Neural cell (in vitro differentiated cells): ENCODE data around the gene FGF21. TPM values are rescaled to one million over a fixed set of nuclear protein-coding genes. Genes with fewer than 3 reads are reported as not detected.

Source experiments
- H2AFZ ChIP-seq: fragments of 200-600, 300-800 bp; sonication (generic), shearing (Covaris generic); 2 replicates; pipeline ENCODE4 v1.6.0; 2014; ENCODE audit warnings: low read depth, mild to moderate bottlenecking, antibody characterized with exemption, low read length, moderate library complexity
- H3F3A ChIP-seq: fragments of 200-600 bp; shearing (Covaris generic); 2 replicates; pipeline ENCODE4 v1.6.1; 2016; ENCODE audit warnings: mild to moderate bottlenecking, moderate library complexity, mixed read lengths, antibody characterized with exemption, low read length; ENCODE audit not compliant: insufficient read depth, poor library complexity, severe bottlenecking
- H3K27ac ChIP-seq: fragments of 200-600, 300-800 bp; sonication (generic), shearing (Covaris generic); 2 replicates; pipeline ENCODE4 v1.5.1; 2014; ENCODE audit warnings: mild to moderate bottlenecking, low read length, moderate library complexity
- H3K27me3 ChIP-seq: fragments of 300-800, 200-600 bp; sonication (generic), shearing (Covaris generic); 2 replicates; pipeline ENCODE4 v1.6.0; 2014; ENCODE audit warnings: mild to moderate bottlenecking, low read depth, low read length, moderate library complexity; ENCODE audit not compliant: insufficient read depth
- H3K36me3 ChIP-seq: fragments of 300-800, 200-600 bp; sonication (generic), shearing (Covaris generic); 2 replicates; pipeline ENCODE4 v1.5.1; 2014; ENCODE audit warnings: mild to moderate bottlenecking, antibody characterized with exemption, low read length, moderate library complexity; ENCODE audit not compliant: insufficient read depth
- H3K4me2 ChIP-seq: fragments of 300-800, 200-600 bp; sonication (generic), shearing (Covaris generic); 2 replicates; pipeline ENCODE4 v1.6.0; 2014; ENCODE audit warnings: mild to moderate bottlenecking, low read length
- H3K4me3 ChIP-seq: fragments of 300-800, 200-600 bp; sonication (generic), shearing (Covaris generic); 2 replicates; pipeline ENCODE4 v1.5.1; 2014; ENCODE audit warnings: mild to moderate bottlenecking, low read length, moderate library complexity
- H3K79me2 ChIP-seq: fragments of 200-600 bp; shearing (Covaris generic); replicated peaks from 2 replicates; pipeline ENCODE4 v1.6.0; 2014; ENCODE audit warnings: mild to moderate bottlenecking, low read length, moderate library complexity; ENCODE audit not compliant: insufficient read depth
- H3K9ac ChIP-seq: fragments of 300-800, 200-600 bp; sonication (generic), shearing (Covaris generic); 2 replicates; pipeline ENCODE4 v1.6.1; 2016; ENCODE audit warnings: mild to moderate bottlenecking, low read length, mixed read lengths
- H3K9me2 ChIP-seq: fragments of 200-600 bp; shearing (Covaris generic); 2 replicates; pipeline ENCODE4 v1.6.1; 2016; ENCODE audit warnings: mild to moderate bottlenecking, low read length, mixed read lengths; ENCODE audit not compliant: insufficient read depth
- H3K9me3 ChIP-seq: fragments of 200-600, 300-800 bp; sonication (generic), shearing (Covaris generic); 2 replicates; pipeline ENCODE4 v1.6.1; 2016; ENCODE audit warnings: mild to moderate bottlenecking, mixed run types, low read length, moderate library complexity, mixed read lengths
- H4K20me1 ChIP-seq: fragments of 200-600 bp; shearing (Covaris generic); 2 replicates; pipeline ENCODE4 v1.6.1; 2016; ENCODE audit warnings: mild to moderate bottlenecking, mixed run types; ENCODE audit not compliant: insufficient read depth
- EP300 ChIP-seq: fragments of 450-650 bp; conservative IDR thresholded peaks from 2 replicates; pipeline ENCODE4 v1.6.1; 2014; ENCODE audit warnings: antibody characterized with exemption, mild to moderate bottlenecking, moderate library complexity; ENCODE audit not compliant: poor library complexity, severe bottlenecking
- EZH2 ChIP-seq: fragments of 200-600, 300-800 bp; shearing (Covaris generic), sonication (generic); IDR thresholded peaks from 2 replicates; pipeline ENCODE4 v1.6.1; 2014; ENCODE audit warnings: antibody characterized with exemption, low read length, borderline replicate concordance, mild to moderate bottlenecking; ENCODE audit not compliant: insufficient read depth, poor library complexity, severe bottlenecking
- MXI1 ChIP-seq: fragments of 450-650 bp; conservative IDR thresholded peaks from 2 replicates; pipeline ENCODE4 v1.6.1; 2014; ENCODE audit warnings: antibody characterized with exemption, mild to moderate bottlenecking; ENCODE audit not compliant: poor library complexity, severe bottlenecking
- POLR2AphosphoS5 ChIP-seq: IDR thresholded peaks from 2 replicates; pipeline ENCODE4 v1.6.1; 2012
- RAD21 ChIP-seq: fragments of 450-650 bp; conservative IDR thresholded peaks from 2 replicates; pipeline ENCODE4 v1.6.1; 2014; ENCODE audit warnings: antibody characterized with exemption, mild to moderate bottlenecking, moderate library complexity
- SMC3 ChIP-seq: fragments of 450-650 bp; conservative IDR thresholded peaks from 2 replicates; pipeline ENCODE4 v1.6.1; 2014; ENCODE audit warnings: antibody characterized with exemption, mild to moderate bottlenecking, moderate library complexity; ENCODE audit not compliant: poor library complexity
- TAF1 ChIP-seq: IDR thresholded peaks from 2 replicates; pipeline ENCODE4 v1.6.1; 2012; ENCODE audit warnings: low read depth
- polyA plus RNA-seq: library from polyadenylated mRNA; depleted of rRNA; stranded (reverse); fragments of >200 nt; gene quantifications from 2 replicates; pipeline ENCODE4 v1.2.3, GENCODE V29; 2014
- TF ChIP-seq, protein P1 (sequence below): IDR thresholded peaks from 2 replicates; pipeline ENCODE4 v1.6.1; 2012; ENCODE audit warnings: borderline replicate concordance
- TF ChIP-seq, protein P2 (sequence below): fragments of 450-650 bp; IDR thresholded peaks from 2 replicates; pipeline ENCODE4 v1.5.1; 2014; ENCODE audit warnings: antibody characterized with exemption, mild to moderate bottlenecking, moderate library complexity; ENCODE audit not compliant: poor library complexity, severe bottlenecking

FGF21 gene
- polyA plus RNA-seq, 1 donor from 2014 or later: not detected

DNA sequence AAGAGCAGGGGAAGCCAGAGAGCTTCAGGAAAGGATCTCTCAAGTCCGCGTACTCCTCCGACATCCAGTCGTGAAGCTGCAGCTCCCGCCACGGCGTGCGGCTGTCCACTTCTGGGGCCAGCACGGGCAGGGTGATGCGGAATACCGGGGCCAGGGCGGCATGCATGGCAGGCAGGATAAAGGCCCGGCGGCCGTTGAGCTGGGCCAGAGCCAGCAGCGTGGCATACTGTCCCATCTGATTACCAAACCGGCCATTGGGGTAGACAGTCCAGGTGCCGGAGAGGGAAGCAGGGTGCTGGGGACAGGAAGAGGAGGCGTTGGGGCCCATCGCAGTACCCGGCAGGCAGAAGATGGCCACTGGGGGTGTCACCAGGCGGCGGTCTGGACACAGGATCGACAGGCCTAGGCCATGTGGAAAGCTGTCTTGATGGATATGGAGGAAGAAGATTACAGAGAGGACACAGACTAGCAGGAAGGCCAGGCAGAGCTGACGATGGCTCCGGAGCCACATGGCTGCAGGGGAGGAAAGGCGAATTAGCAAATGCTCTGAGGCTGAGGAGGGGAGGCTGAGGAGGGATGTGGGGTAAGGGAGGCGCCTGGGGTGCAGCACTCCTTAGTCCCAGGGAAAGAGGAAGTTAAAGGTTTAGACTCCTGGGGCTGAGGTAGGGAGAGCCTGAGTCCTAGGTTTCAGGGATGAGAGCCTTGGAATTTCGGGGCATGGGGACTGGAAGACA lies 4.4 kb upstream of the FGF21 start:
- TF ChIP-seq POLR2AphosphoS5 (no peak), EZH2 (no peak), SMC3 (no peak), MXI1 (no peak), TAF1 (no peak), RAD21 (no peak), EP300 (no peak)
- TF ChIP-seq, protein P1, sequence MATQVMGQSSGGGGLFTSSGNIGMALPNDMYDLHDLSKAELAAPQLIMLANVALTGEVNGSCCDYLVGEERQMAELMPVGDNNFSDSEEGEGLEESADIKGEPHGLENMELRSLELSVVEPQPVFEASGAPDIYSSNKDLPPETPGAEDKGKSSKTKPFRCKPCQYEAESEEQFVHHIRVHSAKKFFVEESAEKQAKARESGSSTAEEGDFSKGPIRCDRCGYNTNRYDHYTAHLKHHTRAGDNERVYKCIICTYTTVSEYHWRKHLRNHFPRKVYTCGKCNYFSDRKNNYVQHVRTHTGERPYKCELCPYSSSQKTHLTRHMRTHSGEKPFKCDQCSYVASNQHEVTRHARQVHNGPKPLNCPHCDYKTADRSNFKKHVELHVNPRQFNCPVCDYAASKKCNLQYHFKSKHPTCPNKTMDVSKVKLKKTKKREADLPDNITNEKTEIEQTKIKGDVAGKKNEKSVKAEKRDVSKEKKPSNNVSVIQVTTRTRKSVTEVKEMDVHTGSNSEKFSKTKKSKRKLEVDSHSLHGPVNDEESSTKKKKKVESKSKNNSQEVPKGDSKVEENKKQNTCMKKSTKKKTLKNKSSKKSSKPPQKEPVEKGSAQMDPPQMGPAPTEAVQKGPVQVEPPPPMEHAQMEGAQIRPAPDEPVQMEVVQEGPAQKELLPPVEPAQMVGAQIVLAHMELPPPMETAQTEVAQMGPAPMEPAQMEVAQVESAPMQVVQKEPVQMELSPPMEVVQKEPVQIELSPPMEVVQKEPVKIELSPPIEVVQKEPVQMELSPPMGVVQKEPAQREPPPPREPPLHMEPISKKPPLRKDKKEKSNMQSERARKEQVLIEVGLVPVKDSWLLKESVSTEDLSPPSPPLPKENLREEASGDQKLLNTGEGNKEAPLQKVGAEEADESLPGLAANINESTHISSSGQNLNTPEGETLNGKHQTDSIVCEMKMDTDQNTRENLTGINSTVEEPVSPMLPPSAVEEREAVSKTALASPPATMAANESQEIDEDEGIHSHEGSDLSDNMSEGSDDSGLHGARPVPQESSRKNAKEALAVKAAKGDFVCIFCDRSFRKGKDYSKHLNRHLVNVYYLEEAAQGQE: no peak
- TF ChIP-seq, protein P2, sequence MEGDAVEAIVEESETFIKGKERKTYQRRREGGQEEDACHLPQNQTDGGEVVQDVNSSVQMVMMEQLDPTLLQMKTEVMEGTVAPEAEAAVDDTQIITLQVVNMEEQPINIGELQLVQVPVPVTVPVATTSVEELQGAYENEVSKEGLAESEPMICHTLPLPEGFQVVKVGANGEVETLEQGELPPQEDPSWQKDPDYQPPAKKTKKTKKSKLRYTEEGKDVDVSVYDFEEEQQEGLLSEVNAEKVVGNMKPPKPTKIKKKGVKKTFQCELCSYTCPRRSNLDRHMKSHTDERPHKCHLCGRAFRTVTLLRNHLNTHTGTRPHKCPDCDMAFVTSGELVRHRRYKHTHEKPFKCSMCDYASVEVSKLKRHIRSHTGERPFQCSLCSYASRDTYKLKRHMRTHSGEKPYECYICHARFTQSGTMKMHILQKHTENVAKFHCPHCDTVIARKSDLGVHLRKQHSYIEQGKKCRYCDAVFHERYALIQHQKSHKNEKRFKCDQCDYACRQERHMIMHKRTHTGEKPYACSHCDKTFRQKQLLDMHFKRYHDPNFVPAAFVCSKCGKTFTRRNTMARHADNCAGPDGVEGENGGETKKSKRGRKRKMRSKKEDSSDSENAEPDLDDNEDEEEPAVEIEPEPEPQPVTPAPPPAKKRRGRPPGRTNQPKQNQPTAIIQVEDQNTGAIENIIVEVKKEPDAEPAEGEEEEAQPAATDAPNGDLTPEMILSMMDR: no peak
- H3K9ac ChIP-seq: no peak overlapping the region
- H3K9me3 ChIP-seq: no peaks in the 10 kb centered on the region
- H3K27ac ChIP-seq: no peak overlapping the region
- no peak overlapping the region for H3K4me3 ChIP-seq
- H3K9me2 ChIP-seq: no peaks in the 10 kb centered on the region
- H3K79me2 ChIP-seq: no peaks in the 10 kb centered on the region
- no peaks in the 10 kb centered on the region for H4K20me1 ChIP-seq
- H3K4me2 ChIP-seq: no peak overlapping the region
- H3K27me3 ChIP-seq: peaks cover 25% of the 10 kb centered on the region
- H2AFZ ChIP-seq: no peak overlapping the region
- no peaks in the 10 kb centered on the region for H3K36me3 ChIP-seq
- H3F3A ChIP-seq: no peaks in the 10 kb centered on the region

DNA sequence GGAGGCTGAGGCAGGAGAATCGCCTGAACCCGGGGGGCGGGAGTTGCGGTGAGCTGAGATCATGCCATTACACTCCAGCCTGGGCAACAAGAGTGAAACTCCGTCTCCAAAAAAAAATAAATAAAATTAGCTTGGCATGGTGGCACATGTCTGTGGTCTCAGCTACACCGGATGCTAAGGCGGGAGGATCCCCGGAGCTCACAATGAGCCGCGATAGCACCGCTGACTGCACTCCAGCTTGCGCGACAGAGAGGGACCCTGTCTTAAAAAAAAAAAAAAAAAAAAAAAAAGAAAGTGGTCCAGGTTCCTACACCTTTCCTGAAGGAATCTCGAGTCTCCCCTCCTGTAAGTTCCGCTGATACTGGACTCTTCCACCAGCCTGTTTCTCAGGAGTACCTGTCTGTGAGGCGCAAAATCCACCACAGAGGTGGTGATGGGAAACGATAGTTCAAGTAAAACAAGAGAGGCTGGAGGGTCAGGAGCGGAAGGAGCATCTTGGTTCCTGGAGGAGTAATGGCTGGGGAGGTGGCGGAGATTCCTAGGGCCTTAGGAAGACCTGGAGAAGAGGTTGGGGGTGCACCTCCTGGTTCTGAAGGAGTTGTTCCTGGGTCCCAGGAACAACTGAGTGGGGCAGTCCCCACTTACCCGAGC lies 3.4 kb upstream of the FGF21 start:
- H3K4me2 ChIP-seq: no peak overlapping the region
- no peaks in the 10 kb centered on the region for H3K9me3 ChIP-seq
- no peaks in the 10 kb centered on the region for H3K79me2 ChIP-seq
- H3K4me3 ChIP-seq: peak overlapping the region; percentile 65
- TF ChIP-seq POLR2AphosphoS5 (no peak), MXI1 (no peak), TAF1 (no peak), EZH2 (no peak), RAD21 (no peak), EP300 (no peak), SMC3 (no peak)
- TF ChIP-seq, protein P2: no peak
- TF ChIP-seq, protein P1: no peak
- peaks cover 25% of the 10 kb centered on the region for H3K27me3 ChIP-seq
- H2AFZ ChIP-seq: no peak overlapping the region
- no peaks in the 10 kb centered on the region for H3K9me2 ChIP-seq
- H3K36me3 ChIP-seq: no peaks in the 10 kb centered on the region
- H3F3A ChIP-seq: no peaks in the 10 kb centered on the region
- H3K27ac ChIP-seq: no peak overlapping the region
- no peak overlapping the region for H3K9ac ChIP-seq
- H4K20me1 ChIP-seq: no peaks in the 10 kb centered on the region
